ENCODE results near the gene UXS1. TPM values are rescaled to one million over a fixed set of nuclear protein-coding genes. Genes with fewer than 3 reads are reported as not detected.

UXS1 gene
- total RNA-seq, 1 experiment from 2014 or later, result 46.3 TPM

- no peak overlapping the region for H3K27ac Mint-ChIP-seq
- Histone ChIP-seq H3K4me2 (ENCODE audit: insufficient read depth, insufficient read length, low read length) (no peak overlapping the region), H3K27me3 (ENCODE audit: insufficient read depth, low read length) (no peaks in the 10 kb centered on the region), H2BK15ac (ENCODE audit: low read depth, low read length) (no peak overlapping the region), H4K5ac (ENCODE audit: insufficient read length, low read depth, low read length) (no peak overlapping the region), H2AK5ac (ENCODE audit: insufficient read length, low read length) (no peak overlapping the region), H3K79me1 (ENCODE audit: insufficient read depth, low read depth, low read length, poor library complexity, severe bottlenecking) (no peaks in the 10 kb centered on the region), H3K18ac (ENCODE audit: insufficient read length, low read depth, low read length) (no peak overlapping the region), H2AFZ (ENCODE audit: low read length) (no peak overlapping the region), H2BK120ac (ENCODE audit: low read depth, low read length, poor library complexity, severe bottlenecking) (no peak overlapping the region), H2BK12ac (ENCODE audit: insufficient read length, low read depth, low read length) (no peak overlapping the region), H3K23me2 (ENCODE audit: insufficient read length, low read depth, low read length, poor library complexity, severe bottlenecking) (no peaks in the 10 kb centered on the region), H4K91ac (ENCODE audit: insufficient read length, low read depth, low read length) (no peak overlapping the region), H3K4me1 (ENCODE audit: insufficient read depth, low read length) (no peaks in the 10 kb centered on the region), H2BK20ac (ENCODE audit: low read depth, low read length, poor library complexity, severe bottlenecking) (no peak overlapping the region), H3K14ac (ENCODE audit: insufficient read depth, low read length) (no peak overlapping the region), H3K9me3 (ENCODE audit: control insufficient read depth, low read depth, low read length) (no peaks in the 10 kb centered on the region), H4K8ac (replicated peaks; ENCODE audit: insufficient read length, low read depth, low read length) (no peak overlapping the region), H3K23ac (ENCODE audit: insufficient read length, low read depth, low read length) (no peak overlapping the region), H3K56ac (ENCODE audit: insufficient read length, low read depth, low read length) (no peak overlapping the region), H3K27ac (ENCODE audit: insufficient read length, low read depth, low read length) (no peak overlapping the region), H2BK5ac (ENCODE audit: insufficient read length, low read length) (no peak overlapping the region), H3K4ac (ENCODE audit: low read depth, low read length) (no peak overlapping the region), H3K79me2 (ENCODE audit: insufficient read depth, low read length) (no peaks in the 10 kb centered on the region), H3T11ph (ENCODE audit: low read length) (no peak overlapping the region), H4K20me1 (ENCODE audit: control insufficient read depth, insufficient read depth, insufficient read length) (no peaks in the 10 kb centered on the region), H3K9ac (ENCODE audit: extremely low read depth, insufficient read length, low read length) (no peak overlapping the region)
- H3K36me3 Mint-ChIP-seq (ENCODE audit: insufficient read depth in 1 of 3, low read depth in 3 of 3), result no peaks in the 10 kb centered on the region
- TF ChIP-seq CTCF (conservative IDR thresholded peaks at IDR 0.05), result no peak
- DNase-seq, result no peak
- WGBS (ENCODE audit: extremely low coverage, insufficient read length, low lambda C conversion rate), result no CpG with 5 or more reads among the region's 5 CpGs
- no peak overlapping the region for H3K4me3 Mint-ChIP-seq
- peaks cover 14% of the 10 kb centered on the region in 2 experiments for H3K4me1 Mint-ChIP-seq
- no peaks in the 10 kb centered on the region; a peak in 1 of 5 replicates for H3K9me3 Mint-ChIP-seq
- no peaks in the 10 kb centered on the region for H3K27me3 Mint-ChIP-seq (ENCODE audit: low read depth)
Observed at GRCh38 chr2:106078096-106078495, 116.0 kb downstream of the UXS1 start.
